Kidney capillary endothelial cell (primary cell): ENCODE measurements around the gene FOXO3.

ENCODE experiments used
- DNase-seq: peaks from one replicate; pipeline ENCODE4 v3.0.0-alpha.2; 2018; ENCODE audit warnings: low spot score

FOXO3 gene

GRCh38 chr6:108684771-108685329 lies 124.1 kb downstream of the FOXO3 start:
- no peak for DNase-seq

- no peak for DNase-seq
These were observed 125.3 kb downstream of the FOXO3 start for GRCh38 chr6:108685970-108686369.

- no peak for DNase-seq
These were observed 126.2 kb downstream of the FOXO3 start for GRCh38 chr6:108686896-108687295.

- DNase-seq, result no peak
These were observed 127.2 kb downstream of the FOXO3 start for GRCh38 chr6:108687921-108688320.

GRCh38 chr6:108689272-108690161 lies 128.8 kb downstream of the FOXO3 start:
- no peak for DNase-seq

- DNase-seq, result peak; percentile 3
These were observed 129.8 kb downstream of the FOXO3 start for GRCh38 chr6:108690326-108691049.

GRCh38 chr6:108693430-108694154 lies 132.9 kb downstream of the FOXO3 start:
- DNase-seq, result no peak

GRCh38 chr6:108694816-108695215 lies 134.1 kb downstream of the FOXO3 start:
- DNase-seq, result no peak

GRCh38 chr6:108697561-108698161 lies 136.9 kb downstream of the FOXO3 start:
- no peak for DNase-seq

GRCh38 chr6:108698593-108699289 lies 138.0 kb downstream of the FOXO3 start:
- no peak for DNase-seq

- DNase-seq, result no peak
These were observed 138.7 kb downstream of the FOXO3 start for GRCh38 chr6:108699290-108700041.

- DNase-seq, result no peak
These were observed 141.6 kb downstream of the FOXO3 start for GRCh38 chr6:108702106-108702851.

- DNase-seq, result no peak
These were observed 145.9 kb downstream of the FOXO3 start for GRCh38 chr6:108706649-108707048.

- DNase-seq, result no peak
These were observed 146.7 kb downstream of the FOXO3 start for GRCh38 chr6:108707328-108707976.

GRCh38 chr6:108710030-108710429 lies 149.3 kb downstream of the FOXO3 start:
- no peak for DNase-seq

GRCh38 chr6:108710551-108710950 lies 149.8 kb downstream of the FOXO3 start:
- DNase-seq, result no peak

- no peak for DNase-seq
These were observed 150.4 kb downstream of the FOXO3 start for GRCh38 chr6:108711071-108711470.

- DNase-seq, result no peak
These were observed 151.1 kb downstream of the FOXO3 start for GRCh38 chr6:108711826-108712225.

GRCh38 chr6:108712946-108713345 lies 152.2 kb downstream of the FOXO3 start:
- DNase-seq, result no peak
